Type B pancreatic cell (in vitro differentiated cells): ENCODE measurements around the gene RNF217. TPM values are rescaled to one million over a fixed set of nuclear protein-coding genes. Genes with fewer than 3 reads are reported as not detected.

Experiments
- DNase-seq: peaks from one replicate; pipeline ENCODE4 v3.0.0; 2021; ENCODE audit warnings: mixed read lengths; ENCODE audit not compliant: unreplicated experiment; ENCODE audit errors: extremely low spot score
- H3K27ac Mint-ChIP-seq: 2 replicates; pipeline ENCODE4 v1.8.0; 2021; ENCODE audit warnings: mild to moderate bottlenecking, mixed read lengths
- H3K27me3 Mint-ChIP-seq: 2 replicates; pipeline ENCODE4 v1.8.0; 2021; ENCODE audit warnings: mixed read lengths
- H3K36me3 Mint-ChIP-seq: 2 replicates; pipeline ENCODE4 v1.8.0; 2021; ENCODE audit warnings: mixed read lengths
- H3K4me1 Mint-ChIP-seq: one replicate; pipeline ENCODE4 v1.8.0; 2021; ENCODE audit warnings: mixed read lengths; ENCODE audit not compliant: unreplicated experiment
- H3K4me3 Mint-ChIP-seq: 2 replicates; pipeline ENCODE4 v1.8.0; 2021; ENCODE audit warnings: mild to moderate bottlenecking, mixed read lengths
- H3K9me3 Mint-ChIP-seq: 2 replicates; pipeline ENCODE4 v1.8.0; 2021; ENCODE audit warnings: mixed read lengths
- total RNA-seq: library from RNA; stranded (reverse); gene quantifications from 2 replicates; pipeline ENCODE4 v1.2.1, GENCODE V29; 2021; ENCODE audit warnings: low replicate concordance
- TF ChIP-seq, protein P1 (sequence below): fragments of 200-600 bp; sonication (generic); conservative IDR thresholded peaks from 2 replicates; pipeline ENCODE4 v1.5.0; 2021; ENCODE audit warnings: antibody characterized with exemption, mild to moderate bottlenecking

Gene RNF217
- total RNA-seq, 1 donor from 2014 or later, result 22.1 TPM

DNA sequence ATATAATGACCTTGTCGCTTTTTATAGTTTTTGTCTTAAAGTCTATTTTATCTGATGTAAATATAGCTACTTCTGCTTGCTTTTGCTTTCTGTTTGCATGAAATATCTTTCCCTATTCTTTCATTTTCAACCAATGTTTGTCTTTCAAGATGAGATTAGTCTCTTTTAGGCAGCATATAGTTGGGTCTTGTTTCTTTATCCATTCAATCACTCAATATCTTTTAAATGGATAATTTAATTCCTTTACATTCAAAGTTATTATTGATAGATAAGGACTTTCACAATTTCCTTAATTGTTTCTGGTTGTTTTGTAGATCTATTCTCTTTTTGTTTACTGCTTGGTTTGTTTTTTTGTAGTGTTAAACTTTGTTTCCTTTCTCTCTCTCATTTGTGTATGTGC, 147.8 kb downstream of the RNF217 start:
- H3K27me3 Mint-ChIP-seq, result no peaks in the 10 kb centered on the region
- H3K36me3 Mint-ChIP-seq, result peaks cover 7% of the 10 kb centered on the region
- H3K27ac Mint-ChIP-seq, result no peak overlapping the region
- H3K4me3 Mint-ChIP-seq, result no peak overlapping the region
- peaks cover 27% of the 10 kb centered on the region for H3K9me3 Mint-ChIP-seq
- no peaks in the 10 kb centered on the region for H3K4me1 Mint-ChIP-seq
- DNase-seq, result no peak
- TF ChIP-seq, protein P1, sequence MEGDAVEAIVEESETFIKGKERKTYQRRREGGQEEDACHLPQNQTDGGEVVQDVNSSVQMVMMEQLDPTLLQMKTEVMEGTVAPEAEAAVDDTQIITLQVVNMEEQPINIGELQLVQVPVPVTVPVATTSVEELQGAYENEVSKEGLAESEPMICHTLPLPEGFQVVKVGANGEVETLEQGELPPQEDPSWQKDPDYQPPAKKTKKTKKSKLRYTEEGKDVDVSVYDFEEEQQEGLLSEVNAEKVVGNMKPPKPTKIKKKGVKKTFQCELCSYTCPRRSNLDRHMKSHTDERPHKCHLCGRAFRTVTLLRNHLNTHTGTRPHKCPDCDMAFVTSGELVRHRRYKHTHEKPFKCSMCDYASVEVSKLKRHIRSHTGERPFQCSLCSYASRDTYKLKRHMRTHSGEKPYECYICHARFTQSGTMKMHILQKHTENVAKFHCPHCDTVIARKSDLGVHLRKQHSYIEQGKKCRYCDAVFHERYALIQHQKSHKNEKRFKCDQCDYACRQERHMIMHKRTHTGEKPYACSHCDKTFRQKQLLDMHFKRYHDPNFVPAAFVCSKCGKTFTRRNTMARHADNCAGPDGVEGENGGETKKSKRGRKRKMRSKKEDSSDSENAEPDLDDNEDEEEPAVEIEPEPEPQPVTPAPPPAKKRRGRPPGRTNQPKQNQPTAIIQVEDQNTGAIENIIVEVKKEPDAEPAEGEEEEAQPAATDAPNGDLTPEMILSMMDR, result no peak

DNA sequence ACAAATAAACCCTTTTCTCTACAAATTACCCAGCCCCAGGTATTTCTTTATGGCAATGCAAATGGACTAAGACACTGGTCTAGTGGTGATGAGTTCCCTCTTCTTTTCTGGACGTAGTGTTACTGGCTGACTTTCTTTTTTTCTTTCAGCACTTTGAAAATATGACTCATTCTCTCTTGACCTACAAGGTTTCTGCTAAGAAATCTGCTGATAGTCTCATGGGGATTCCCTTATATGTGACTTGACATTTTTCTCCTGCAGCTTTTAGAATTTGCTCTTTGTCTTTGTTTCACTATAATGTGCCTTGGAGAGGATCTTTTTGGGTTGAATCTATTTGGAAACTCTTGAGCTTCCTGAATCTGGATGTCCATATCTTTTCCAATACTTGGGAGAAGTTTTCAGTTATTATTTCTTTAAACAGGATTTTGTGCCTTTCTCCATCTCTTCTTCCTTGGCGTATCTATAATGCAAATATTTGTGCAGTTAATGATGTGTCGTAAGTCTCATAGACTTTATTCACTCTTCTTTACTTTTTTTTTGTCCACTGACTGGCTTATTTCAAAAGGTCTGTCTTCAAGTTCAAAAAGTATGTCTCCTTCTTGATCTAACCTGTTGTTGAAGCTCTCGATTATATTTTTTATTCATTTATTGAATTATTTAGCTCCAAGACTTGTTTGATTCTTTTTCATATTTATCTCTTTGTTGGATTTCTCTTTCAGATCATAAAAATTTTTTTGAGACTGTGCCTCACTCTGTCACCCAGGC, 149.2 kb downstream of the RNF217 start:
- Mint-ChIP-seq H3K9me3 (peaks cover 27% of the 10 kb centered on the region), H3K4me3 (no peak overlapping the region), H3K27ac (no peak overlapping the region), H3K4me1 (no peaks in the 10 kb centered on the region), H3K36me3 (peaks cover 7% of the 10 kb centered on the region), H3K27me3 (no peaks in the 10 kb centered on the region)
- DNase-seq, result no peak
- TF ChIP-seq, protein P1, result no peak

DNA sequence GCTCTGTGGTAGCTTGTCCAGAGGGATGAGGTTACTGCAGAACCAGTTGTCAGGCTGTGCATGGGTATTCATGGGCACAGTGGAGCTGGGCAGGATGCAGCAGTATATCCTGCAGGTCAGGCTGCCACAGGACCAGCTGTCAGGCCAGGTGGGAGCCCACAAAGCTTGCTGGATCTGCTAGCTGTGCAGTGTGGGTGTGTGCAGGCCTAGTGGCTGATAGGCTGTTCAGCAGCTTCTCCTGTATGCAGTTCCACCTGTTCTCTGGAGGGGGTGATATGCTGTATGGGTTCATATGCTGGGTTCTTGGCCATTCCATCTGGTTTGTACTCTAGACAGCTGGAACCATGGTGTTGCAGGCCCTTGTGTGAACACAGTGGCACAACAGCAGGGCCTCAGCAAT, 150.7 kb downstream of the RNF217 start:
- Mint-ChIP-seq H3K27me3 (no peaks in the 10 kb centered on the region), H3K27ac (no peak overlapping the region), H3K36me3 (peaks cover 7% of the 10 kb centered on the region), H3K4me3 (no peak overlapping the region), H3K9me3 (peaks cover 27% of the 10 kb centered on the region), H3K4me1 (no peaks in the 10 kb centered on the region)
- TF ChIP-seq, protein P1, result no peak
- no peak for DNase-seq

DNA sequence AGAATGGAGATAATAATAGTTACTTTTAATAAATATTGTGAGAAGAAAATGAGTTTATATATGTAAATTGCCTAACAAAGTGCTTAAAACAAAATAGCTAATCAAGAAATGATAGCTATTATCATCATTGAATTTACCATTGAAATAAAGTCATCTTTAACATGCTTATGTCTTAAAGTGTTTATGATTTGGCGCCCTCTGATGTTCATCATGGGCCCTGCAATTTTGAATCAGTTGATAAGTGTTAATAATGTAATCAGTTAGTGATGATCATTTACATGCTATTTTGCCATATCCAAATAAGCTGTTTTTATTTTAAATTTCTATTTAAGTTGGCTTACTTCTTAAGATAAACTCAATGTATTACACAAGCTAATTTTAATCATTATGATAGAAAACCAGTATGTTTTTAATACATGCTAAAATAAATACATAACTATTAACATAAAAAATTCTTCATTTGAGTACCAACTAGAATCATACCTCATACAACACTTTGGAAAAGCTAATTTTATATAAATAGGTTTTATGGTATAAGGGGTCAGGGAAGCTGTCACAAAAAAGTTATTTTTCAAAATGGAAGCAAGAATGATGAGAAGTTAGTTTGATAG, 152.1 kb downstream of the RNF217 start:
- Mint-ChIP-seq H3K4me3 (no peak overlapping the region), H3K9me3 (peaks cover 27% of the 10 kb centered on the region), H3K4me1 (no peaks in the 10 kb centered on the region), H3K36me3 (peaks cover 7% of the 10 kb centered on the region), H3K27me3 (no peaks in the 10 kb centered on the region), H3K27ac (no peak overlapping the region)
- TF ChIP-seq, protein P1, result peak; percentile 92
- DNase-seq, result no peak

DNA sequence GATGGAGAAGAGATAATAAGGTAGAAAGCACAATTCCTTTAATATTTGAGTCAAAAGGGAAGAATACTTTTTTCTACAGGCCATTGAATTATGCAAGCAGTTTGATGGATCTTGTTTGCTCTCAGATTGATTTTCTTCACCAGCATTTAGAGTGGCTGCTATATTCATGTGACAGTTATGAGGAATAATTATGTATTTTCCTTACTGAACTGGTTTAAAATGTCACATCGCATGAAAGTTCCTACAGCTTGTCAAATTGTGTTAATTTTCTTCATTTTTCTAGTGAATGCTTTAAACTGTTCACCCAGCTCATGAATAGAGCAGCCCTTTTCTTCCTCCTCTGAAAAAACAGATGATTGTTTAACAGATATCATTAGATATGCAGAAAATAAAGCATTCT, 153.9 kb downstream of the RNF217 start:
- no peaks in the 10 kb centered on the region for H3K4me1 Mint-ChIP-seq
- DNase-seq, result no peak
- TF ChIP-seq, protein P1, result no peak
- H3K36me3 Mint-ChIP-seq, result peaks cover 3% of the 10 kb centered on the region
- H3K27me3 Mint-ChIP-seq, result no peaks in the 10 kb centered on the region
- H3K9me3 Mint-ChIP-seq, result peaks cover 10% of the 10 kb centered on the region
- H3K27ac Mint-ChIP-seq, result no peak overlapping the region
- no peak overlapping the region for H3K4me3 Mint-ChIP-seq
